Aortic smooth muscle cell (primary cell): ENCODE measurements around the gene SYNDIG1L. TPM values are rescaled to one million over a fixed set of nuclear protein-coding genes. Genes with fewer than 3 reads are reported as not detected.

ENCODE experiments used
- total RNA-seq: library from RNA; depleted of rRNA; stranded (reverse); fragments of >200 nt; gene quantifications from 2 replicates; pipeline ENCODE4 v1.2.3, GENCODE V29; 2014

SYNDIG1L gene
- total RNA-seq: not detected in 2 replicates

DNA sequence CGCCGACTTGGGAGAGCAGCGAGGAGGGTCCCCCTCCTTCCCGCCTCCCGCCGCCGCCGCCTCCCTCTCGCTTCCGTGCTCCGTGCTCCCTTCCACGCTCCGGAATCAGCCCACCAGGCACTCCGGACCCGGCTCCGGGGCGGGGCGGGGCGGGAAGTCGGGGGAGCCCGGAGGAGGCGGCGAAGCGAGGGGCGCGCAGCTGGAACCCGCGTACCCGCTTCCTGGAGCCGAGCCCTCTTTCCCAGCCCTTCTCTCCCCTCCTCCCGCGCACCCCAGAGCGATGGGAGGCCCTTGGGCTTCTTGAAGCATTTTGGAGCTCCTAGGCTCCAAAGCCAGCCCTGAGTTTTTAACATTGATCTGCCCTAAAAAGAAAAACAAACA lies at the start of gene SYNDIG1L:
SYNDIG1L (minus strand) TSS at position 9 of the 381 bp plus-strand sequence. CDS start 16,466 bp downstream, outside the sequence.

Other genes starting within 250 kb of the SYNDIG1L start
- not detected in 2 replicates for gene VSX2, start 186.8 kb downstream of the SYNDIG1L start, total RNA-seq
- 18.5 and 20.0 TPM in 2 replicates for gene ABCD4, start 123.3 kb downstream of the SYNDIG1L start, total RNA-seq
- not detected in 2 replicates for gene VRTN, start 77.7 kb downstream of the SYNDIG1L start, total RNA-seq
- 251 and 375 TPM in 2 replicates for gene NPC2, start 67.1 kb upstream of the SYNDIG1L start, total RNA-seq
- 7.0 and 7.5 TPM in 2 replicates for gene ISCA2, start 67.6 kb upstream of the SYNDIG1L start, total RNA-seq
- 202 and 239 TPM in 2 replicates for gene LTBP2, start 186.0 kb upstream of the SYNDIG1L start, total RNA-seq